Liver (tissue), 9 donors: ENCODE measurements around the gene PPP6R2. TPM values are rescaled to one million over a fixed set of nuclear protein-coding genes. Genes with fewer than 3 reads are reported as not detected.
A peak's percentile ranks its signal among the peaks of the same experiment; 100 is the strongest.
"Not testable (repeated sequence)": the region's sequence is repeated elsewhere in the genome, so short reads cannot be mapped to it uniquely, and the experiment has no call there.

Experiments
- DNase-seq: peaks from one replicate; pipeline ENCODE4 v3.0.0-alpha.2; 2017; ENCODE audit warnings: low spot score
- H3K27ac ChIP-seq, 2 donors: one replicate each; pipeline ENCODE4 v1.7.0; 2013; ENCODE audit warnings: inconsistent platforms in 2 of 2, low read length in 2 of 2, control low read depth in 1 of 2, low read depth in 1 of 2, mild to moderate bottlenecking in 1 of 2
- H3K27me3 ChIP-seq, 4 donors: one replicate each; pipeline versions ENCODE4 v1.6.1 to v1.7.0; 2013; ENCODE audit warnings: low read length in 3 of 4, inconsistent platforms in 1 of 4, mild to moderate bottlenecking in 1 of 4, moderate library complexity in 1 of 4; ENCODE audit not compliant: control insufficient read depth in 4 of 4, insufficient read depth in 4 of 4
- H3K36me3 ChIP-seq, 4 donors: one replicate each; pipeline versions ENCODE4 v1.6.1 to v1.7.0; 2013; ENCODE audit warnings: low read length in 3 of 4, mild to moderate bottlenecking in 3 of 4, low read depth in 1 of 4, moderate library complexity in 1 of 4; ENCODE audit not compliant: control insufficient read depth in 4 of 4, insufficient read depth in 3 of 4
- H3K4me1 ChIP-seq, 4 donors: one replicate each; pipeline versions ENCODE4 v1.6.1 to v1.7.0; 2013; ENCODE audit warnings: low read length in 3 of 4, mild to moderate bottlenecking in 3 of 4, moderate library complexity in 1 of 4; ENCODE audit not compliant: control insufficient read depth in 4 of 4, insufficient read depth in 4 of 4
- H3K4me3 ChIP-seq, 3 donors: one replicate each; pipeline versions ENCODE4 v1.6.1 to v1.7.0; 2013; ENCODE audit warnings: low read length in 3 of 3, control low read depth in 1 of 3, low read depth in 1 of 3, mild to moderate bottlenecking in 1 of 3
- H3K9ac ChIP-seq, 2 donors: one replicate each; pipeline ENCODE4 v1.7.0; 2013; ENCODE audit warnings: low read length in 2 of 2, mild to moderate bottlenecking in 2 of 2, moderate library complexity in 2 of 2, control low read depth in 1 of 2, low read depth in 1 of 2
- H3K9me3 ChIP-seq, 4 donors: one replicate each; pipeline versions ENCODE4 v1.6.1 to v1.7.0; 2013; ENCODE audit warnings: low read length in 3 of 4; ENCODE audit not compliant: control insufficient read depth in 4 of 4
- EGR1 ChIP-seq, 2 donors: IDR thresholded peaks; 2 replicates each; pipeline ENCODE4 v1.6.1; 2016 to 2018; ENCODE audit warnings: antibody characterized with exemption in 2 of 2, low read depth in 2 of 2
- FOXA1 ChIP-seq: IDR thresholded peaks from 2 replicates; pipeline ENCODE4 v1.6.1; 2016; ENCODE audit warnings: antibody characterized with exemption
- FOXA2 ChIP-seq: IDR thresholded peaks from 2 replicates; pipeline ENCODE4 v1.6.1; 2016; ENCODE audit warnings: antibody characterized with exemption
- HNF4A ChIP-seq, 2 donors: conservative IDR thresholded peaks; 2 replicates each; pipeline ENCODE4 v1.6.1; 2016; ENCODE audit warnings: antibody characterized with exemption in 2 of 2, mild to moderate bottlenecking in 2 of 2
- JUND ChIP-seq, 2 donors: IDR thresholded peaks; 2 replicates each; pipeline ENCODE4 v1.6.1; 2016; ENCODE audit warnings: antibody characterized with exemption in 2 of 2
- NR2F2 ChIP-seq: IDR thresholded peaks from 2 replicates; pipeline ENCODE4 v1.6.1; 2016; ENCODE audit warnings: antibody characterized with exemption
- RAD21 ChIP-seq, 2 donors: IDR thresholded peaks; 2 replicates each; pipeline ENCODE4 v1.6.1; 2016; ENCODE audit warnings: antibody characterized with exemption in 2 of 2, mild to moderate bottlenecking in 2 of 2
- TAF1 ChIP-seq: conservative IDR thresholded peaks from 2 replicates; pipeline ENCODE4 v1.6.1; 2016; ENCODE audit warnings: antibody characterized with exemption, mild to moderate bottlenecking
- YY1 ChIP-seq: IDR thresholded peaks from 2 replicates; pipeline ENCODE4 v1.6.1; 2016; ENCODE audit warnings: antibody characterized with exemption, mild to moderate bottlenecking
- whole genome bisulfite sequencing: extraction: QIAGEN DNeasy Blood & Tissue Kit; methylation state at CpG from one replicate; pipeline ENCODE4 v1.1.7; 2013; 5-methylcytosine and 5-hydroxymethylcytosine counted together
- polyA plus RNA-seq, 2 donors: library from polyadenylated mRNA; stranded (reverse) in 1 of 2; unstranded in 1 of 2; fragments of 200-250 nt in 1 of 2; fragments of >200 nt in 1 of 2; fragmentation: Nextera tagmentation in 1 of 2; extraction: Ambion mirVana in 1 of 2; gene quantifications; one replicate each; pipeline versions ENCODE4 v1.2.1 to v1.2.3, GENCODE V29; 2013 to 2015
- total RNA-seq, 2 donors: library from RNA; depleted of rRNA; stranded (reverse); fragments of >200 nt; gene quantifications; one replicate each; pipeline ENCODE4 v1.2.3, GENCODE V29; 2014
- TF ChIP-seq, protein P1 (sequence below): fragments of 150-350 bp; IDR thresholded peaks from 2 replicates; pipeline ENCODE4 v1.5.1; 2017; ENCODE audit warnings: improper control_type of control experiment, low read depth, low read length; ENCODE audit not compliant: missing input control
- TF ChIP-seq, protein P2 (sequence below): IDR thresholded peaks from 2 replicates; pipeline ENCODE4 v1.6.1; 2016; ENCODE audit warnings: antibody characterized with exemption
- TF ChIP-seq, protein P3 (sequence below): IDR thresholded peaks from 2 replicates; pipeline ENCODE4 v1.6.1; 2016; ENCODE audit warnings: antibody characterized with exemption
- donor health status: healthy.
- donor health status: healthy.
- donor health status: healthy.
- donor health status: healthy.
- donor health status: healthy.

Gene PPP6R2
- total and polyA plus RNA-seq, 4 donors = 28.8 to 117 (median 47.2) TPM

DNA sequence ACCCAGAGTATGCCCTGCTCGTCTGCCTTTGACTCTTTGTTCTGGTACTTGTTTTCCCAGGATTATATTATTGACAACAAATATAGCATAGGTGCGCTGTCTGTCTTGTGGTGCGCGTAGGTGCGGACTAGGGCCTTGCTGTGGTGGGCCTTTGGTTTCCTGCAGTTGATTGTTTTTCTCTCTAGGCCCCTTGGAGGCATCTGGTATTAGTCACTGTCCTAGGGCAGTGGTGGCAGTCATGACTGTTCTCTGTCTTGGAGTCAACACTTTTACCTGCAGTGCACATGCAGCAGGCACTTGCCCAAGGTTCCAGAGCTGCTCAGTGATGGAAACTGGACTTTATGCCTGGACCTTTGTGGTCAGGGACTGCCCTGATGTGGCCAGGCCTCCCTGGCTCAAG is 18.6 kb downstream of the PPP6R2 start:
- no peaks in the 10 kb centered on the region for H3K27me3 ChIP-seq
- no peaks in the 10 kb centered on the region for H3K9me3 ChIP-seq
- TF ChIP-seq HNF4A (conservative IDR thresholded peaks at IDR 0.05) = peak; percentile 9 to 42
- TF ChIP-seq, protein P1, sequence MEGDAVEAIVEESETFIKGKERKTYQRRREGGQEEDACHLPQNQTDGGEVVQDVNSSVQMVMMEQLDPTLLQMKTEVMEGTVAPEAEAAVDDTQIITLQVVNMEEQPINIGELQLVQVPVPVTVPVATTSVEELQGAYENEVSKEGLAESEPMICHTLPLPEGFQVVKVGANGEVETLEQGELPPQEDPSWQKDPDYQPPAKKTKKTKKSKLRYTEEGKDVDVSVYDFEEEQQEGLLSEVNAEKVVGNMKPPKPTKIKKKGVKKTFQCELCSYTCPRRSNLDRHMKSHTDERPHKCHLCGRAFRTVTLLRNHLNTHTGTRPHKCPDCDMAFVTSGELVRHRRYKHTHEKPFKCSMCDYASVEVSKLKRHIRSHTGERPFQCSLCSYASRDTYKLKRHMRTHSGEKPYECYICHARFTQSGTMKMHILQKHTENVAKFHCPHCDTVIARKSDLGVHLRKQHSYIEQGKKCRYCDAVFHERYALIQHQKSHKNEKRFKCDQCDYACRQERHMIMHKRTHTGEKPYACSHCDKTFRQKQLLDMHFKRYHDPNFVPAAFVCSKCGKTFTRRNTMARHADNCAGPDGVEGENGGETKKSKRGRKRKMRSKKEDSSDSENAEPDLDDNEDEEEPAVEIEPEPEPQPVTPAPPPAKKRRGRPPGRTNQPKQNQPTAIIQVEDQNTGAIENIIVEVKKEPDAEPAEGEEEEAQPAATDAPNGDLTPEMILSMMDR = no peak
- H3K36me3 ChIP-seq = no peaks in the 10 kb centered on the region
- no peak overlapping the region for H3K9ac ChIP-seq
- peaks cover 7 to 38% (median 29%) of the 10 kb centered on the region in 4 donors for H3K4me1 ChIP-seq
- 82% methylated on average over 5 of the region's 5 CpGs for WGBS
- H3K27ac ChIP-seq = peak overlapping the region in 1 of 2 donors; percentile 12
- DNase-seq = no peak
- H3K4me3 ChIP-seq = no peak overlapping the region

DNA sequence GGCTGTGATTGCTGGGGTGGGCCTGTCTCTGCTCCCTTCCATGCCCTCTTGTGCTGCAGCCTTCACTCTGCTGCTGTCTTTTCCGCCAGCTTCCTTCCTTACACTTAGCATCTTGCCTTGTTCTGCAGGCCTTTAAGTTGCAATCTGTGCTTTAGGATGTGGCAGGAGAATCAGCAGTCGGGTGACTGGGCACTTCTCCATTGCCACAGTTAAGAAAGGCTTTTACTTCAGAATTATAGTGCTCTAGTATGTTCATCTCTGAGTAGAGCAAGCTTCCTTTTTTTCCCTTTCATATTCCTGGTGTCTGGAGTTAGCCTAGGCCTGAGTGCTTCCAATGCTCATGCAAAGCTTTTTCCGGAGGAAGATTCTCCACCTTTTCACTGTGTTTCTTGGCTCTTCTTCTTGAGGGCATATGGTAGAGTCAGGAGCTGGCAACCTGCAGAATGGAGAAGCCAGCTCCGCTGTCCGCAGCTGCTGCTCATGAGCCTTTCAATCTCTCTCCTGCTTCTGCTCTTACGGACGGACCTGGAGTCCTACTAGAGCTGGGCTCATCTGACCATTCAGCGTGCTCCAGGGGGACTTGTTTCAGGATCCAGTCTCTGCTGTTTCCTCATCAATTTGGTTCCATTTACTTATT is 20.2 kb downstream of the PPP6R2 start:
- TF ChIP-seq RAD21 (IDR thresholded peaks at IDR 0.05) = no peak
- TF ChIP-seq, protein P2, sequence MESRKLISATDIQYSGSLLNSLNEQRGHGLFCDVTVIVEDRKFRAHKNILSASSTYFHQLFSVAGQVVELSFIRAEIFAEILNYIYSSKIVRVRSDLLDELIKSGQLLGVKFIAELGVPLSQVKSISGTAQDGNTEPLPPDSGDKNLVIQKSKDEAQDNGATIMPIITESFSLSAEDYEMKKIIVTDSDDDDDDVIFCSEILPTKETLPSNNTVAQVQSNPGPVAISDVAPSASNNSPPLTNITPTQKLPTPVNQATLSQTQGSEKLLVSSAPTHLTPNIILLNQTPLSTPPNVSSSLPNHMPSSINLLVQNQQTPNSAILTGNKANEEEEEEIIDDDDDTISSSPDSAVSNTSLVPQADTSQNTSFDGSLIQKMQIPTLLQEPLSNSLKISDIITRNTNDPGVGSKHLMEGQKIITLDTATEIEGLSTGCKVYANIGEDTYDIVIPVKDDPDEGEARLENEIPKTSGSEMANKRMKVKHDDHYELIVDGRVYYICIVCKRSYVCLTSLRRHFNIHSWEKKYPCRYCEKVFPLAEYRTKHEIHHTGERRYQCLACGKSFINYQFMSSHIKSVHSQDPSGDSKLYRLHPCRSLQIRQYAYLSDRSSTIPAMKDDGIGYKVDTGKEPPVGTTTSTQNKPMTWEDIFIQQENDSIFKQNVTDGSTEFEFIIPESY = no peak
- no peak for TF ChIP-seq EGR1 (IDR thresholded peaks at IDR 0.05; ENCODE audit: low read depth in 2 of 2)
- no peak for TF ChIP-seq FOXA1
- no peak for TF ChIP-seq TAF1
- TF ChIP-seq NR2F2 = no peak
- TF ChIP-seq YY1 = no peak
- TF ChIP-seq, protein P3, sequence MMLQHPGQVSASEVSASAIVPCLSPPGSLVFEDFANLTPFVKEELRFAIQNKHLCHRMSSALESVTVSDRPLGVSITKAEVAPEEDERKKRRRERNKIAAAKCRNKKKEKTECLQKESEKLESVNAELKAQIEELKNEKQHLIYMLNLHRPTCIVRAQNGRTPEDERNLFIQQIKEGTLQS = no peak
- TF ChIP-seq JUND (IDR thresholded peaks at IDR 0.05) = no peak
- no peak for TF ChIP-seq FOXA2
- no peak for TF ChIP-seq HNF4A (conservative IDR thresholded peaks at IDR 0.05)
- DNase-seq = no peak
- Histone ChIP-seq H3K36me3 (peaks cover 0 to 2% (median 0%) of the 10 kb centered on the region in 4 donors), H3K4me1 (peaks cover 7 to 46% (median 32%) of the 10 kb centered on the region in 4 donors), H3K9me3 (no peaks in the 10 kb centered on the region), H3K9ac (no peak overlapping the region), H3K27ac (no peak overlapping the region), H3K4me3 (no peak overlapping the region), H3K27me3 (no peaks in the 10 kb centered on the region)
- WGBS = 87% methylated on average over 8 of the region's 8 CpGs

DNA sequence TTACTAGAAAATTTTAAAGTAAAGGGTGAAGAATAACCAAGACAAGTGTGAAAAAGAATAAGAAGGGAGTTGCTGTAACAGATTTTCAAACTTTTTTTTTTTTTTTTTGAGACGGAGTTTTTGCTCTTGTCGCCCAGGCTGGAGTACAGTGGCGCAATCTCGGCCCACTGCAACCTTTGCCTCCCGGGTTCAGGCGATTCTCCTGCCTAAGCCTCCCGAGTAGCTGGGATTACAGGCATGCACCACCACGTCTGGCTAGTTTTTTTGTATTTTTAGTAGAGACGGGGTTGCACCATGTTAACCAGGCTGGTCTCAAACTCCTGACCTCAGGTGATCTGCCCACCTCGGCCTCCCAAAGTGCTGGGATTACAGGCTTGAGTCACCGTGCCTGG is 20.7 kb downstream of the PPP6R2 start:
- DNase-seq, H3K27ac ChIP-seq, H3K9ac ChIP-seq, H3K9me3 ChIP-seq, H3K27me3 ChIP-seq, H3K36me3 ChIP-seq, H3K4me3 ChIP-seq: not testable (repeated sequence)
- 70% methylated on average over 11 of the region's 11 CpGs for WGBS
- H3K4me1 ChIP-seq = peaks cover 7 to 46% (median 32%) of the 10 kb centered on the region in 4 donors
- peak; percentile 47 to 52 for TF ChIP-seq HNF4A (conservative IDR thresholded peaks at IDR 0.05)
